HG03095 (cell line): ENCODE measurements around the gene TNFRSF1B.

ENCODE experiments used
- ATAC-seq: cut with Tn5 transposase; IDR thresholded peaks from one replicate; pipeline ENCODE4 v1.9.1; 2021; ENCODE audit warnings: moderate library complexity; ENCODE audit not compliant: unreplicated experiment

Gene TNFRSF1B

GRCh38 chr1:12157366-12158231 lies 9.2 kb upstream of the TNFRSF1B start:
- ATAC-seq = no peak

DNA sequence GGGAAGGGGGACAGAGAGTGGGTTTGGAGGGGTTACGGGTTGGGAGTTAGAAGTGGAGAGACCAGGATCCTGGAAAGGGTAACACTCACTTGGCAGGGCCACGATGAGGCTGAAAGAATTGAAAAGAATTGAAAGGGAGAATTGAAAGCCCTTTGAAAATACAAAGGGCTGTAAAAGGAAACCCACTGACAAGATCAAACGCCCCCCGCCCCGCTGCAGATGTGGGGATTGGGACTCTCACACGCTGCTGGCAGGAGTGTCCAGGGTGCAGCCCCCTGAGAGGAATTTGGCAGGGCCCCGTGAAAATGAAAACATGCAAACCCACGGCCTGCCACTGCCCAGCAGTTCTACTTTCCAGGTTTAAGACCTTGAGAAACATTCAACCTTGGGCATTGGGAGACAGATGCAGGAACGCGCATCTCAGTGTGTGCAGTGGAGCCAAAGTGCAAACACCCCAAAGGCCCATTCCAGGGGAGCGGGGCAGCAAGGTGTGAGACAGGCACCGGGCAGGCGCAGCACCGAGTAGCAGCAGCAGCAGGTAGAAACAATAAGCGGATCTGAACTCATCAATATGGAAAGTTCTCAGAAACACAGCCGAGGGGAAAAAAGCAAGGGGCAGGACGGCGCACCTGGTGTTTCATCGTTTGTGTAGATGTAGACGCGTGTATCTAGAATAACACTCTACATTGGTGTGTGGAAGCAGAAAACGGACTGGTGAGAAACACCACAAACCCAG lies 8.3 kb upstream of the TNFRSF1B start:
- ATAC-seq = no peak

GRCh38 chr1:12159816-12160215 lies 7.0 kb upstream of the TNFRSF1B start:
- ATAC-seq = no peak

DNA sequence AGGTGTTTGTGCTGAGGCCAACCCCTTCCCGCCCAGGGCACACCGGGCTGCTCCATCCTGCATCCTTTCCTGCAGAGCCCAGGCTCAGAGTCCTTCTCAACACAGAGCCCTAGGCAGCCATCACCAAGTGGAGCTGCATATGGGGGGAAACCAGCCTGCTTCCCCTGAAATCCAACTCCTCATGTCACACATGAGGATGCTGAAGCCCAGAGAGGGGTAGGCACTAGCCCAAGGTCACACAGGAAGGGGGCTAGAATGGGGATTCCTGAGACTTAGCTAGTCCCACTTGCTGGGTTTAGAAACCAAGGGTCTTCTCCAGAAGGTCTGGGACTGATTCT lies 5.5 kb upstream of the TNFRSF1B start:
- no peak for ATAC-seq

DNA sequence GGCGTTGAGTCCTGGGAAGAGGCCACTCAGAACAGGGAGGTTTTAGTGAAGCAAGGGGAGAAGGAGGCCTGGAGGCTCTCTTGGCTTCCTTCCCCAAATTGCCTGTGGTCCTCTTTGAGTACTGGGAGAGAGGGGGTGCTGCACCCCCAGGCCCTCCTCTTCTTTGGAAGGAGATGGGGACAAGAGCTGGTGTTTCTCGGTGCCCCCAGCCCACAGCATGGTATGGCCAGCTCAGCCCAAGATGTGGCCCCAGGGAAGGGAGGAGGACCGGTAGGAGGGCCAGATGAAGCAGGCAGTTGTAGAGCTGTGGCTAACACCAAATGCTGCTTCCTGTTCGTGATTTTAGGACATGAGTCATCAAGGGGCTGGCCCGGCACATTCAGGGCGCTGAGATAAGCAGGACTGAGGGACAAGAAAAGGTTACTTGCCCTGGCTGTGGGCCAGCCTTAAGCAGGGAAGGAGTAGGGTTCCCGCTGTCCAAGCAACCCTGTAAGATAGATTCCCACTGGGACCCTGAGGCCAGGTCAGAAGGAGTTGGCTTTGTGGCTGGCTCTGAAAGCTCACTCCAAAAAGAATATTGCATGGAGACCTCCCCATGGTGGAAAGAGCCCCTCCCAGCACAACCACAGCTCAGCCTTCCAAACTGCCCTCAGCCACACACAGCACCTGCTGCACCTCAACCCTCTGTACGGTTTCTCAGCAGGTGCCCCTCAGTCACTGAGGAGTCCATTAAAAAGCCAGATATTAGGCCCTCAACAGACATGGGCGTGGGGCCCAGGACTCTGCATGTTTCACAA lies 4.9 kb upstream of the TNFRSF1B start:
- peak; percentile 68 for ATAC-seq

DNA sequence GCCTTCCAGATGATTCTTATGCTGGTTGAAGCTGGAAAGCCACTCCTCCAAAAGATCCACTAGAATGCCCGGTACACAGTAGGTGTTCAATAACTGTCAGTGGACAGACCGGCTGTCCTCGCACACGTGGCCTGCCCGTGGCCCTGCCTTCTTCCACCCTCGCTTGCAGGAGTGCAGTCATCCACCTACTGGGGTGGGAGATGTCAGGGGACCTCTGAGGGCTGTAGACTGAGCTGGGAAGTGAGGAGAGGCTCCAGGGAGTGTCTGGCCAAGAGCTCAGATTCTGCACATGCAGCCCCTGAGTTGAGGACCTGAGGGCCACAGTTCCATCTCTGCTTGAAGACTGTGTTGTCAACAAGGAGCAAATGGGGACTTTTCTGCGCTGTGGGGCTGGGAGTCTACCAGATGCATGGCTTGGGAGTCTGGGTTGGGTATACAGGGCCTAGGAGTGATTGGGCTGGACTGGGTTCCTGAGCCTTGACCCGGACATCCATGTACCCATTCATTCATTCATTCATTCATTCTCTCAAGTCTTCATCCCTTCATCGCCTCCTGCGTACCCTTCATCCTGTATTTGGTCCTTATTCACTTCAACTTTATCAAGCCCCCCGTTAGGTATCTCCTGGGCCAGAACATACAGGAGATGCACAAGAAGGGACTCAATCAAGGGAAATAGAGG lies 4.2 kb upstream of the TNFRSF1B start:
- ATAC-seq = no peak

GRCh38 chr1:12163210-12163609 lies 3.6 kb upstream of the TNFRSF1B start:
- ATAC-seq = no peak

DNA sequence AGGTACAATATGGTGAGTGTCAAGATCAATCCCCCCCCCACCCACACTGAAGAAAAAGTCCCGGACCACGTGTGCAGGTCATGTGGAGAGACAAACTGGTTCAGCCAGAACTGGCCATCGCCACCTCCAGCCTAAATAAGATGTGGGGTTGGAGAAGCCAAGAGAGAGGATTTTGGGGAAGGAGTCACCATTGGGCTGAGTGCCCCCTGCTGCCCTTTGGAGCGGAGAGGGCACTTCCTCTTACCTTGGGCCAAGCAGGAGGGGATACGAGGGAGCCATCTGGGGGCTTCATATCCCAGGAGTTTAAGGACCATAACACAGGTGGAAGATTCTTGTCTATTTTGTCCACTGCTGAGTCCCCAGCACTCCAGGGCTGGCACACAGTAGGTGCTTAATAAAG lies 2.6 kb upstream of the TNFRSF1B start:
- ATAC-seq = no peak

GRCh38 chr1:12165342-12165741 lies 1.4 kb upstream of the TNFRSF1B start:
- no peak for ATAC-seq

DNA sequence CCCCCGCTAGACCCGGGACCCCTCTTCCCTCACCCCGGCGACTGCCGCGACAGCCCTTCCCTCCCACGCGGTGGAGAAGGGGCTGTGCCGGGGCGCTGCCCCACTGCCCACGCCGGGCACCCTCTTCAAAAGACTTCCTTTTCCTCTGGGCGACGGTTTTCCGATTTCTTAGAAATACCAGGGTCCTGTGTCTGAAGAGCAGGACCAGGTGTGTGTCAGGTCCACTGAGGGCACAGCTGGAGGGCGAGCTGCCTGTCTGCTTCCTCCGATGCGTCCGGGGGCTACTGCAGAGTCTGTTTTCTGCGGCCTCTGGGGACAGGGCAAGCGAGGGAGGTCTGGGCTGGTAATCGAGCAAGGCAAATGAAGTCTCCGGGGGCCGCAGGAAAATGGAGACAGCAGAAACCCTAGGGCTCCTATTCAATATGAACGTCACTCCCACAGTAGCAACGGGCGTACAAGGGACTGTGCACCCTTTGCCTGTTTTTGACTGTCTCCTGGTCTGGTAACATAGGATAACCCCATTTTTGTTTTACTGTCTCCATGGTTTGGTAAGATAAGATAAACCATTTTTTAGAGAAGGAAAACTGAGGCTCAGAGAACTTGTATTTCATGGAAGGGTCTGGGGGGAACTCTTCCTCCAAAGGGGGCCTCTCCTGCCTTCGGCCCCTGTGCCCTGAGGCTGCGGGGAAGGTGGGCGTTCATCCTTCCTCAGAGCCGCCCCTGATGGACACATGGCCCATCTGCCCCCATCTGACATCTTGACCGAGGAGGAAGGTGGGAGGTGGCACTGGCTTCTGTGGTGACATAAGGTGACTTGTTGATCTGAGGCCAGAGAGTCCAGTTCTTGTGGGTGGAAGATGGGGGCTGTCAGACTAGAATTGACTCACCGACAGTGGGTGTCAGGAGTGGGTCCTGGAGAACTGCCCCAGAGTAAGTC lies 970 bp downstream of the TNFRSF1B start:
- no peak for ATAC-seq

- ATAC-seq = no peak
These were observed 1.8 kb downstream of the TNFRSF1B start for GRCh38 chr1:12168451-12169160.

DNA sequence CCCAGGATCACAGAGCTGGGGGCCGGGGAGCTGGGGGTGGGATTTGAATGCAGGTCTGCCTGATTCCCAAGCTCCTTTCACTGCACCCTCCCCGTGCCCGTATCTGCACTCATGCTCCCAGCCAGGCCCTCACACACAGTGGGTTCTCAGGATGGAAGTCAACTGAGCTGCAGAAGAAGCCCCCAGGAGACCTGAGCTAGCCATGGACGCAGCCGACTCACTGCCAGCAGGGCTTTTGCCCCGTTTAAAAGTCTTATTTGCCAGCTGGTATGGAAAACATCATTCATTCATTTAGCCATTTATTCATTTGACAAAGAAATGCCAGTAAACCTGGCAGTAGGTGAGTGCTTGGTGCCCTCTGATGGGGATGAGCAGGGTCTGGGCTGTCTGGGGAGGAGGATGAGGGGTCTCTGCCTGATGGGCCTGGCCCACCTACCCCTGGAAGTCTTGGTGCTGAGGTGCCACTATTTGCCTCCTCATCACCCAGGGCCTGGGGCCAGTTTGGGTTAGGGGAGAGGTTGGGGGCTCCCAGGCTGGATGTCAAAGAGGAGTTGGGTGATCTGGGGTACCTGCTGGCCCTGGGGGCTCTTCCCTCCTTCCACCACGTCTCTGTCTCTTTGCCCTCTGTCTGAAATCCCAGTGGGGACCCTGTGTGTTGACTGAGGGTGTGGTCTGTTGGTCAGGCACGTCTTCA lies 2.8 kb downstream of the TNFRSF1B start:
- ATAC-seq = no peak

DNA sequence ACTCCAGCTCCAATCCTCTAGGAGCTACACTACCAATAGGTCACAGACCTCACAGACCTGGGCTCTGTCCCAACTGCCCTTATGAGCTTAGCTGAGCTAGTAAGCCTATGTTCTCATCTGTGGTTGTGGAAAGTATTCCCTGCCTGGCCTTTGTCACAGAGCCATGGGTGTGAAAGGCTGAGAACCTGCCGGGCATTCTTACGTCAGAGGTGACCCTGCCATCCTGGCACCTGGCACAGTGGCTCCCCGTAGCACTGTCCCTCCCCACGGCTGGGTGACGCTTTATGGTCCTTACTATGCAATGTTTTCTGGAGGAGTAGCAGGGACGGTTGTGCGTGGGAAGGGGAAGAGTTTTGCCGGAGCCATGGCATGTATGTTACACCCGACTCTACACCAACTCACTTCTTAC lies 3.5 kb downstream of the TNFRSF1B start:
- ATAC-seq = no peak

GRCh38 chr1:12171206-12172041 lies 4.6 kb downstream of the TNFRSF1B start:
- ATAC-seq = no peak

DNA sequence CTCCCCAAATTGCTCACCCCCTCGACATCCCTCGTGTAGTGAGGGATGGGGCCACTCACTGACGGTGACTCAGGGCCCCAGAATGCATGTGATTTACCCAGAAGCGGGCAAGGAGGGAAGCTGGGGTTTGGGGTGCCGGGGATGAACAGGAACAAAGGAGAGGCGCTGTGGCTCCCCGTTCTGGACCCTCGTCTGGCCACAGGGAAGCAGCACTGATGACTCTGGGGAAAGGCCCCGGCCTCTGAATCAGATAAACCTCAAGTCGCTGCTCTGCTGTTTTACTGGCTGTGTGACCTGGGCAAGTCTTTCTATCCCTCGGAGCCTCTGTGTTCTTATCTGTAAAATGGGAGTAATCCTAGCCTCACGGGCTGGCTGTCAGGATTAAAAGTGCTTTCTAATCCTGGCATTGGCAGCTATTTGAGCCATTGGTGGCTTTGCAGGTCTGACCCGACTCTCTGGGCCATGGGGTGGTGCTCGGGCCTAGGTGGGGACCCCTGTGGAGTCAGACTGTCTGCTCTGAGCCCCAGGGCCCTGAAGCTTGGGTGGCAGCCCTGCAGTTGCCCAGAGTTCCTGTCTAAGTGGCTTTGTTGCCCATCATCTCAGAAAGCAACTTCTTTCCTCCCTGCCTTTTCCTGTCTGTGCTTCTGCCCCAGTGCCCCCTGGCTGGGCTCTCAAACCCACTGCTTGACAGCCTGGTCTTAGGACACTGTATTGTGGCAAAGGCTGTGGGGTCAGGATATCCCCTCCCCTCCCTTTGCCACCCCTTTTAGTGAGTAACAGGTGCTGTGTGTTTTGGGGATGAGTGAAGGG lies 5.5 kb downstream of the TNFRSF1B start:
- ATAC-seq = no peak

DNA sequence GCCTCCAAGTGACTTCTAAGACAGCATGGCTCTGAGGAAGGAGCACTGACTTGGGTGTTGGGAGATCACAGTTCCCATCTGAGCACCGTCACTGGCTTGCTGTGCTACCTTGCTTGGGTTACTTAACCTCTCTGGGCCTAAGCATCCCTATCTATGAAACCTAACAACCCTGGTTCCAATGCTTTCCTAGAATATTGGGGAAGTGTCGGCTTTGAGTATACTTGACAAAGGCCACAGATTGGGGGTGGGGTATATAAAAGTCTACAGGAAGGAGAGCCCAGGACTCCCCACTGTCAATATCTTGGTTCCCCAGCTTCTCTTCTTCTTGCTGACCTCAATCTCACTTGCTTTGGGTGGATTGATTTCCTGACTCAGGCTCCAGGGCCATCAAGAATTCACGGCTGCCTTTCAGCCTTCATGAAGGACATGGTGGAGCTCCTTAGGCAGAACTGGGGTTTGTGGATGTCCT lies 6.3 kb downstream of the TNFRSF1B start:
- ATAC-seq = no peak

DNA sequence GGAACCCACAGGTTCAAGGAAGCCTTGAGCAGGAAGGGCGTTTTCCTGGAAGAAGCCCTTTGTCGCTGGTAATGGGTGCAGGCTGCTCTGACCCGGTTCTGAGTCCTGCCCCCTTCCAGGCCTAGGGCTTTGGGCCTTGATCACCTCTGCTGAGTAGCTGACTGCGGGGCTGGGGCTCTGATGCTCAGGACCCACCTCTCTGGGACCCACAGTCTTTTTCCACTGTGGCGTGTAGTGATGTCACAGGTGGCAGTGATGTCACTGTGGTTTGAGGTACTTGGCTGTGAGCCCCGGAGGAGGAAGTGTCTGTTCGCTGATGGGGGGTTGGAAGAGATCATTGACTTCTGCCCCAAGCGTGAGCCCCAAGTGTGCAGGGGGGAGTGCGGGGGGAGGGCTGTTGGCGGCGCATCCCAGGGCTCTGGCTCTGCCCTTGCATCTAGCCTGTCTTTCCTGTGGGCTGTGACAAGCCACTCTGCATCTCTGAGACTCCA lies 6.9 kb downstream of the TNFRSF1B start:
- no peak for ATAC-seq
